DND-41 (cell line): ENCODE results near the gene VIPAS39.

Source experiments
- ATAC-seq: fragments of 200-7000 bp; cut with Tn5 transposase; 3 replicates; pipeline ENCODE4 v1.9.1; 2021; ENCODE audit warnings: low read depth; ENCODE audit not compliant: insufficient read depth
- DNase-seq: peaks from one replicate; pipeline ENCODE4 v3.0.0-alpha.2; 2020
- H2AFZ ChIP-seq: 2 replicates; pipeline ENCODE4 v1.6.0; 2012; ENCODE audit warnings: low read depth, low read length
- H3K27ac ChIP-seq: 2 replicates; pipeline ENCODE4 v1.5.1; 2012; ENCODE audit warnings: low read length, inconsistent platforms
- H3K27me3 ChIP-seq: fragments of 200-600 bp; sonication (generic); 2 replicates; pipeline ENCODE4 v1.6.0; 2012; ENCODE audit warnings: low read length, mild to moderate bottlenecking, inconsistent platforms; ENCODE audit not compliant: insufficient read depth, poor library complexity
- H3K36me3 ChIP-seq: 2 replicates; pipeline ENCODE4 v1.5.1; 2012; ENCODE audit warnings: low read length, inconsistent platforms; ENCODE audit not compliant: insufficient read depth
- H3K4me1 ChIP-seq: 2 replicates; pipeline ENCODE4 v1.5.1; 2012; ENCODE audit warnings: mild to moderate bottlenecking, low read length; ENCODE audit not compliant: insufficient read depth
- H3K4me2 ChIP-seq: 2 replicates; pipeline ENCODE4 v1.6.0; 2012; ENCODE audit warnings: mild to moderate bottlenecking, moderate library complexity, low read length, inconsistent platforms; ENCODE audit not compliant: insufficient read depth
- H3K4me3 ChIP-seq, 2 experiments: fragments of 200-600 bp in 1 of 2; shearing (Covaris generic) in 1 of 2; 2 replicates each; pipeline ENCODE4 v1.5.1; 2012 to 2016; ENCODE audit warnings: inconsistent platforms in 2 of 2, low read length in 2 of 2, mild to moderate bottlenecking in 2 of 2, low read depth in 1 of 2, moderate library complexity in 1 of 2
- H3K79me2 ChIP-seq: 2 replicates; pipeline ENCODE4 v1.6.0; 2012; ENCODE audit warnings: low read length, inconsistent platforms; ENCODE audit not compliant: insufficient read depth
- H3K9ac ChIP-seq: 2 replicates; pipeline ENCODE4 v1.6.0; 2012; ENCODE audit warnings: low read depth, mild to moderate bottlenecking, inconsistent platforms, low read length, moderate library complexity
- H3K9me3 ChIP-seq: 2 replicates; pipeline ENCODE4 v1.5.1; 2012; ENCODE audit warnings: low read length, moderate library complexity, mild to moderate bottlenecking, inconsistent platforms; ENCODE audit not compliant: insufficient read depth, severe bottlenecking
- H4K20me1 ChIP-seq: 2 replicates; pipeline ENCODE4 v1.6.0; 2012; ENCODE audit warnings: low read length; ENCODE audit not compliant: insufficient read depth
- CTCF ChIP-seq: IDR thresholded peaks from 2 replicates; pipeline ENCODE4 v1.5.1; 2012; ENCODE audit warnings: borderline replicate concordance, low read length, moderate library complexity, mild to moderate bottlenecking; ENCODE audit not compliant: poor library complexity, severe bottlenecking; ENCODE audit errors: extremely low read depth
- EZH2 ChIP-seq: IDR thresholded peaks from 3 replicates; pipeline ENCODE4 v1.6.1; 2012; ENCODE audit warnings: borderline replicate concordance, low read depth, mild to moderate bottlenecking, moderate library complexity, low read length, inconsistent platforms; ENCODE audit not compliant: severe bottlenecking

VIPAS39 gene

GRCh38 chr14:77376771-77377501, 80.5 kb downstream of the VIPAS39 start, which contains the start of the genes SAMD15 and TMED8:
Gene SAMD15, plus strand, starts transcription at chr14:77377379. Its CDS starts 40 bp downstream, at chr14:77377419.
Gene TMED8, minus strand, starts transcription at chr14:77377094. Its CDS starts 41 bp downstream, at chr14:77377053.
- Histone ChIP-seq H3K79me2 (peaks cover 44% of the 10 kb centered on the region), H2AFZ (peak within 1 kb of the TSS; percentile 88), H3K36me3 (0 out of 2 replicates have a peak, but pooled peaks cover 5% of the 10 kb centered on the region), H3K9me3 (no peaks in the 10 kb centered on the region), H3K4me3 (peak within 1 kb of the TSS; percentile 71), H3K4me1 (peaks cover 34% of the 10 kb centered on the region), H3K27me3 (no peaks in the 10 kb centered on the region), H3K9ac (peak within 1 kb of the TSS; percentile 82), H3K27ac (peak within 1 kb of the TSS; percentile 76), H4K20me1 (no peaks in the 10 kb centered on the region), H3K4me2 (peak within 1 kb of the TSS; percentile 97)
- ATAC-seq = peak; percentile 93
- TF ChIP-seq EZH2 (no peak), CTCF (peak; percentile 27)
- DNase-seq = peak; percentile 84
